Measurements from ENCODE around the gene SERPINB1. TPM values are rescaled to one million over a fixed set of nuclear protein-coding genes. Genes with fewer than 3 reads are reported as not detected.
"Not testable (repeated sequence)": the region's sequence is repeated elsewhere in the genome, so short reads cannot be mapped to it uniquely, and the experiment has no call there.

Gene SERPINB1
- total RNA-seq, 1 experiment from 2014 or later: 28.0 TPM

DNA sequence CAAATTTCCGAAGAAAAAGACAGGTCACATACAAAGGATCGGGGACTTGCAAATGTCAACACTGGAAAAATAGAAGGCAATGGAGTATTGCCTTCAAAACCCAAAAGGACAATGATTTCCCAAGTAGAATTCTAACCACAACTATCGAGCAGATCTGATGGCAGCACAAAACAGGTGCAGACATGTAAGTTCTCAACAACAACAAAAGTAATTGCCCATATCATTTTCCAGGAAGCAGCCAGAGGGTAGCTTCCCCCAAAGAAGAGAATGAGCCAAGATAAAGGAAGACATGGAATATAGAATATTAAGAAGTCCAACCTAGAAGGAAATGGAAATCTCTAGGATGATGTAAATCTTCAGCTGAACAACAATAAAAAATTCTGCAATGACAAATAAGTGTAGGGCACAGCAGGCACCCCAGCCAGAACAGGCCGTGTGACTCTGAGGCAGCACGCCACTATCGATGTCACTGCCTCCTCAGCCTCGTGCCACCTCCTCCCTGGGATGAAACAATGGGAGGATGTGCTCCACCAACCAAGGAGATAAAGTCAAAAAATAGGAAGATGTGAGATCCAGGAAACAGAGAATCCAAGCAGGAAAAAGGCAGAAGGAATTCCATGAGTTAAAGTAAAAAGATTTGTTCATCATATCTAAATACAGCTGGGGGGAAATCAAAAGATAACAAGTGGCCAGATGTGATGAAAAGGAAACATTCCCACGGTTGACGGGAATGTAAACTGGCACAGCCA is 34.1 kb downstream of the SERPINB1 start:
- Histone ChIP-seq H3K27ac (no peak overlapping the region), H3K36me3 (no peaks in the 10 kb centered on the region), H3K4me3 (no peak overlapping the region), H3K27me3 (replicated peaks) (no peaks in the 10 kb centered on the region), H3K9me3 (replicated peaks) (no peaks in the 10 kb centered on the region), H3K4me1 (replicated peaks) (no peaks in the 10 kb centered on the region)
- no peak for DNase-seq (ENCODE audit: low read depth in 1 of 2, low spot score in 2 of 2)

DNA sequence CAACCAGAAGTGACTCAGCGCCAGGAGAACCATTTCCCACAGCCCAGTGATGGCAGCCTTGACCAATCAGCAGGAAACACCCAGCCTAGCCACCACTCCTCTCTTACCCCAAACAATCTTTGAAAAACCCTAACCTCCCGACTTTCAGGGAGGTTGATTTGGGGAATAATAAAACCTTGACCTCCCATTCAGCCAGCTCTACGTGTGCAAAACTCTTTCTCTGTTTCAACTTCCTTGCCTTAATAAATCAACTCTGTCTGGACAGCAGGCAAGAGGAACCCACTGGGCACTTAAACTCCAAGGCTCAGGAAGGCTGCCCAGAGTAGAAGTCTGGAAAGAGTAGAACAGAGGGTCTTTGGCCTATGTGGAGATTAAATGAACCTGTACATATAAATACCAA is 35.0 kb downstream of the SERPINB1 start:
- Histone ChIP-seq H3K36me3 (no peaks in the 10 kb centered on the region), H3K4me1 (replicated peaks) (no peaks in the 10 kb centered on the region), H3K9me3 (replicated peaks) (no peaks in the 10 kb centered on the region), H3K27me3 (replicated peaks) (no peaks in the 10 kb centered on the region), H3K4me3 (no peak overlapping the region), H3K27ac (no peak overlapping the region)
- DNase-seq (ENCODE audit: low read depth in 1 of 2, low spot score in 2 of 2): no peak

DNA sequence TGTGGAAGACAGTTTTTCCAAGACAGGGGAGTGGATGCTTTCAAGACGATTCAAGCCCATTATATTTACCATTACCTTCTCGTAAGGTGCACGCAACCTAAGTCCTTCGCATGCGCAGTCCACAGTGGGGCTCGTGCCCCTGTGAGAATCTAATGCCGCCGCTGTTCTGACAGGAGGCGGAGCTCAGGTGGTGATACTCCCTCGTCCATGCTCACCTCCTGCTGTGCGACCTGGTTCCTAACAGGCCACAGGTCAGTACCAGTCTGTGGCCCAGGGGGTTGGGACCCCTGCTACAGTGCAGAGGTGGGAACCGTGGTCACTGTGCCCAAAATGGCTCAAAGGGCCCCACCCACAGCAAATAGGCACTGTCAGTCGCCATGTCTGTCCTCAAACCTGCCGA is 36.6 kb downstream of the SERPINB1 start:
- no peak for DNase-seq (ENCODE audit: low read depth in 1 of 2, low spot score in 2 of 2)
- H3K36me3 ChIP-seq: no peaks in the 10 kb centered on the region
- no peak overlapping the region for H3K27ac ChIP-seq
- H3K9me3 ChIP-seq (replicated peaks): no peaks in the 10 kb centered on the region
- H3K4me1 ChIP-seq (replicated peaks): 0 out of 2 replicates have a peak, but pooled peaks cover under 1% of the 10 kb centered on the region
- no peak overlapping the region for H3K4me3 ChIP-seq
- H3K27me3 ChIP-seq (replicated peaks): no peaks in the 10 kb centered on the region

DNA sequence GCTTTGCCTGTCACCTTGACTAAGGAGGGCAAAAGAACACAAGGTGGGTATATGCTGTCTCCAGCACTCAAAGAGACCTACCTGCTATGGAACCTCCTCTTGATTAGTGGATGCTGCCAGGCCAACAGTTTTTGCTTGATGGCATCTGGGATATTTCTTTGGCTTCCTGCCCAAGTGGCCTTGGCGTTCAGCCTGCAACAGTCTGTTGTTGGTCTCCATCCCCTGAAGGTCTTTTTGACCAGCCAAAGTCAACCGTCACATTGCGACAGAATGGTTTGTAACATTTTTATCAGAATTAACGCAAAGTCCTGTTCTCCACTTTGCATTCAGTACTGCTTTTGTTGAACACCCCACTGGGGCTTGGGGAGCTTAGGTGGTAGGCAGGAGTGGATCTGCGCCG is 37.1 kb downstream of the SERPINB1 start:
- 0 out of 2 replicates have a peak, but pooled peaks cover 3% of the 10 kb centered on the region for H3K4me1 ChIP-seq (replicated peaks)

DNA sequence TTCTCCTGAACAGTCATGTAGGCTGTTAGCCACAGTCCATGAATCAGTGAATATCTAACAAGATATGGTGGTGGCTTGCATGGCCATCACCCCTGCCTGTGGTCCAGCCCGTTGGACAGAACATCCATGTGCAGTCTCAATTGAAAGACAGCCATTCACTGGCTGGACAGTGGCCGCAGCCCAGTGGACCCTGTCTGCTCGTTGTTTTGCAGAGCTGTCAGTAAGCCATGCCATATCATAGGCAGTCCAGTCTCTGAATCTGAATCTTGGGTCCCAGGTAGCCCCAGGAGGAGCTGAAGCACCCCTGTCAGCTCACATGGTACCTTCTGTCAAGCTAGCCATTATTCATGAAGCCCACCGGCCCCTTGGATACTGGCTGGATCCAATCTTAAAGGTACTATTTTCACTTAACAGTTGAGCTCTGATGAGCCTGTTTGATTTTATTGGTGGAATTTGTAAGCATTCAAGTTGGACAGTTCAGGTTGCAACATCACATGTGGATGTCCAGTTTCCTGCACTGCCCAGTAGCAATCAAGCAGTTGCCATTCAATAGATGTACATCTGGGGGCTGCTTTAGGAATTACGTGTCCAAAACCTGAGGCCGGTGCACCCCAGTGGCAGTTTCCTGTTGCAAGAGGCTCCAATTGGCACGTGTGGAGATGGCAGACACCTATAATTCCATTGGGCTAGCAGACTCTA is 37.8 kb downstream of the SERPINB1 start:
- Histone ChIP-seq H3K36me3 (no peaks in the 10 kb centered on the region), H3K27ac (no peak overlapping the region), H3K4me3 (no peak overlapping the region), H3K27me3 (replicated peaks) (no peaks in the 10 kb centered on the region), H3K9me3 (replicated peaks) (no peaks in the 10 kb centered on the region), H3K4me1 (replicated peaks) (0 out of 2 replicates have a peak, but pooled peaks cover 3% of the 10 kb centered on the region)
- no peak for DNase-seq (ENCODE audit: low read depth in 1 of 2, low spot score in 2 of 2)

More for the DNA sequence above, 37.1 kb downstream of the SERPINB1 start:
- no peak overlapping the region for H3K4me3 ChIP-seq
- no peak overlapping the region for H3K27ac ChIP-seq
- no peaks in the 10 kb centered on the region for H3K27me3 ChIP-seq (replicated peaks)
- DNase-seq (ENCODE audit: low read depth in 1 of 2, low spot score in 2 of 2): no peak
- H3K9me3 ChIP-seq (replicated peaks): no peaks in the 10 kb centered on the region
- H3K36me3 ChIP-seq: no peaks in the 10 kb centered on the region

DNA sequence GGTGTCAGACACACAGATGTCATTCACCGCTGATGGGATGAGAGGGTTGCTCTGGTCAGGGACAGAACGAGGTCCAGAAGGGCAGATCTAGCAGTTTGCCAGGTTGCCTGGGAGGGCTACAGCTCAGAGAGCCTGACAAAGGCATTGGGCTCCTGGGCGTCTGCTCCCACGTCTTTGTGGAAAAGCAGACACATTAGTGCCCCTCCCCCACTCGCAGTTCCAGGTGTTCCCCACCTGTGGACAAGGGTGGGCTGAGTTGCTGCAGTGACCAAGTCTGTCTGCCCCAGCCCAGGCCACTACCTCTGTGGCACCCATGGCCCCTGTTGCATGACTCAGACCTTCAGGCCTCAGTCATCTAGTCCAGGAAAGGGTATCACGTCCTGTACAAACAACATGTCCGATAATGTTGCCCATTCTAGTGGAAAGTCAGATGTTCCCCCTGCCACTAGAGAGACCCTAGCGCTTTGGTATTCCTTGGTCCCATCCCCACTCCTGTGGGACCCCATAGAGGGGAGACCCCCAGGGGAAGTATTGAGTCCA is 39.1 kb downstream of the SERPINB1 start:
- H3K4me1 ChIP-seq (replicated peaks): 0 out of 2 replicates have a peak, but pooled peaks cover 3% of the 10 kb centered on the region
- no peak overlapping the region for H3K27ac ChIP-seq
- no peak overlapping the region for H3K4me3 ChIP-seq
- H3K36me3 ChIP-seq: 0 out of 2 replicates have a peak, but pooled peaks cover 2% of the 10 kb centered on the region
- no peaks in the 10 kb centered on the region for H3K27me3 ChIP-seq (replicated peaks)
- H3K9me3 ChIP-seq (replicated peaks): no peaks in the 10 kb centered on the region
- DNase-seq (ENCODE audit: low read depth in 1 of 2, low spot score in 2 of 2): no peak

DNA sequence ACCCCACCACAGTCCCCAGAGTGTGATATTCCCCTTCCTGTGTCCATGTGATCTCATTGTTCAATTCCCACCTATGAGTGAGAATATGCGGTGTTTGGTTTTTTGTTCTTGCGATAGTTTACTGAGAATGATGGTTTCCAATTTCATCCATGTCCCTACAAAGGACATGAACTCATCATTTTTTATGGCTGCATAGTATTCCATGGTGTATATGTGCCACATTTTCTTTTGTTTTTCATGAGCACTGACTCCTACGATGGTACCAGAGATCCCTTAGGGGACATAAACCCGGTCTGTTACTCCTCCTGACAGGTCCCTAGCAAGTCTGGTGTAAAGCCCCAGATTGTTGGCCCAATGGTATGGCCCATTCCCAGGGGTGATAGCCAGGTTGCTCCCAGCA is 40.0 kb downstream of the SERPINB1 start:
- not testable (repeated sequence) for H3K4me1 ChIP-seq (replicated peaks); H3K27me3 ChIP-seq (replicated peaks); H3K27ac ChIP-seq; DNase-seq (ENCODE audit: low read depth in 1 of 2, low spot score in 2 of 2); H3K4me3 ChIP-seq; H3K9me3 ChIP-seq (replicated peaks); H3K36me3 ChIP-seq

DNA sequence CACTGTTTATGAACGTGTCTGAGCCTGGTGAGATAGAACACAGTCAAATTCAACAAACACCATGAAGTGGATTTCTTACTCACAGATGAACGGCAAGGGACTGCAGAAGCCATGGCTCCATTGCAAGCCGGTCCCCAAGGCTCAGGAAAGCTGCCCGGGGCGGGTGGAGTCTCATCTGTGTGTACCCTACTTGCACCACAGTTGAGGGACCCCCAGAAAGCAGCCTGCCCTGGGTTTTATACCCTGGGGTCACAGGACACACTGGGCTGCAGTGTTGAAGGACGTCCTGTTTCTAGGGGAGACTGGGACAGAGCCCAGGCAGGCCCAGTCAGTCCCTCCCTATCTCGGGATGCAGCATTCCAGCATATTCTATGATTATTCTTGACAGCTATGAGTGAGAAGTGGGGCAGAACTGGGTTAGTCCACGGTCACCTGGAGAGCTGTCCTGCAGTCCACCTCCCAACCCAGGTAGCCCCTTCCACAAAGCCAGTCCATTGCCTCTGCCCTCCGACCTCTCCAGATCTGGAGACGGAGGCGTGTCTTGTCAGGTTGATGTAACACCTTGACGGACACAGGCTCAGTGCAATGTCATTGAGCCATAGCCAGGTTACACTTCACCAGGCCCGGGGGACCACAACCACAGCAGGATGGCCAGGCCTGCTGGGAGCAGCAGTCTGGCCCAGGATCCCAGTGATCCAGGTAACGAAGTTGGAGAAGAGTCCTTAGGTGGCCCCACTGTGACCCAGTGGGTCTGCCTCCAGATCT is 40.9 kb downstream of the SERPINB1 start:
- no peak overlapping the region for H3K4me3 ChIP-seq
- no peaks in the 10 kb centered on the region for H3K27me3 ChIP-seq (replicated peaks)
- DNase-seq (ENCODE audit: low read depth in 1 of 2, low spot score in 2 of 2): no peak
- 0 out of 2 replicates have a peak, but pooled peaks cover 8% of the 10 kb centered on the region for H3K36me3 ChIP-seq
- 0 out of 2 replicates have a peak, but pooled peaks cover 3% of the 10 kb centered on the region for H3K4me1 ChIP-seq (replicated peaks)
- H3K9me3 ChIP-seq (replicated peaks): no peaks in the 10 kb centered on the region
- no peak overlapping the region for H3K27ac ChIP-seq

DNA sequence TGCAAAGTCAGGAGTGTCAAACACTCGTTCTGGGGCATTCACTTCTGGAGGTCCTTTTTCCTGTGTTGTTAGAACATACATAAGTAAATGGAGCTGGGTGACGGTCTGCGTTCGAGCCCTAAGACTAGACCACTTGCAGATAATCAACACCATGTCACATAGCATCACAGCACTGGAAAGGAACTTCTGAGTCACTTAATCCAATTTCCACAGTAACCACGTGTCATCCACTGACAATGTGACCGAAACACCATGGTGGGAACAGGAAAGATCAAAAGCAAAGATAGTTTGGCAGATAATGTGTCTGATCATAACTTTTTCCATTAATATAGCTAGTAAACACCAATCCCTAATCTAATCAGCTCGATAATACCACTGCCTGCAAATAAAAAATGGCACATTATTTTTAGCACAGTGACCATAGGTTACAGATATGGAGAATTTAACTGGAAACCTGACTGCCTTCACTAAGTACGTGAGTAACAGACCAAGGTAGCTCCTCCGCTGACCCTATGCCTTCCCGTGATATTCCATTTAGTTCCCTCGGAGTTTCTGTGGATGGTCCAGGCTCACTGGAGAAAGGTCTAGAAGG is 41.6 kb downstream of the SERPINB1 start:
- Histone ChIP-seq H3K36me3 (peaks cover 14% of the 10 kb centered on the region; the same call in 1 of the 2 replicates), H3K27me3 (replicated peaks) (no peaks in the 10 kb centered on the region), H3K4me3 (no peak overlapping the region), H3K27ac (no peak overlapping the region), H3K9me3 (replicated peaks) (no peaks in the 10 kb centered on the region), H3K4me1 (replicated peaks) (0 out of 2 replicates have a peak, but pooled peaks cover 3% of the 10 kb centered on the region)
- no peak for DNase-seq (ENCODE audit: low read depth in 1 of 2, low spot score in 2 of 2)

DNA sequence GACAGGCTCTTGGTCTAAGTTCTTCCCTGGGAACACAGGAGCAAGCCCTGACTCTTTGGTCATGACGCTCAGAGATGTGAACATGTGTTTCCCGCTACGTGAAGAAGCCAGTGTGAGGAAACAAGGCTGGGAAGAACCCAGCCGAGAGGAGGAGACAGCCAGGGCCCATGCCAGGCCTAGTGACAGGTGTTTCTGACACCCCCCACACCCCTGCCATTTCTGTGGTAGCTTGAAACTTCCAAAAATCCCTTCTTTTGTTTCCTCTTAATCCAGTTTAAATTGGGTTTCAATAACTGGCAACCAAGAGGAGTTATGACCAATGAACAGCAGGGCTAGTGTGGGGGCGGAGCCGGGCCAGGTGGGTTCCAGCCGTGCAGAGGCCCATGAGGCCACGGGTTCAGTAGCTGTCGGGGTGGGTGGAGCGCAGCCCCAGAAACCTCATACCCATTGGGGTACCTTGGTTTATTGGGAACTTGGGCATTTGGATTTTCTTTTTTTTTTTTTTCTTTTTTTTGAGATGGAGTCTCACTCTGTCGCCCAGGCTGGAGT is 43.0 kb downstream of the SERPINB1 start:
- H3K4me1 ChIP-seq (replicated peaks): peaks cover 3% of the 10 kb centered on the region; the same call in 1 of the 2 replicates
- no peak overlapping the region for H3K4me3 ChIP-seq
- H3K9me3 ChIP-seq (replicated peaks): no peaks in the 10 kb centered on the region
- H3K27ac ChIP-seq: no peak overlapping the region
- no peak for DNase-seq (ENCODE audit: low read depth in 1 of 2, low spot score in 2 of 2)
- H3K36me3 ChIP-seq: peaks cover 14% of the 10 kb centered on the region; the same call in 1 of the 2 replicates
- H3K27me3 ChIP-seq (replicated peaks): no peaks in the 10 kb centered on the region

DNA sequence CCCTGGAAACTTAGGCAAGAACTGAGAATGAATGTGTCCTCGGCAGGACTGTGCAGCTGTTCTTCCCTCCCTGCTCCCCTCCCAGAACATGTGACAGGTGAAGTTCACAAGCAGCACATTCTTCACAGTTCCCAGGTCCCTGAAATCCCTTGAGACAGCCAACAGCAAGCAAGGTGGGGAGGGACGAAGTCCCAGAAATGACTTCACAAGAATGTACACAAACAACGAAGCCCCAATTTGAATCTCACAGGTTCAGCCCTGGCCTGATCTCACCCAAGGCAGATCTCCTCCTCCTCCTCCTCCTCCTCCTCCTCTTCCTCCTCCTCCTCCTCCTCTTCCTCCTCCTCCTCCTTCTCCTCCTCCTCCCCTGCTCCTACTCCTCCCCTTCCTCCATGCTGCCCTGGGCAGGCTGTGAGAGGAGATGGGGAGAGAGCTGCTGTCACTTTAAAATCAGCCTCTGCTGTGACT is 44.1 kb downstream of the SERPINB1 start:
- H3K36me3 ChIP-seq: peaks cover 14% of the 10 kb centered on the region; the same call in 1 of the 2 replicates
- H3K9me3 ChIP-seq (replicated peaks): no peaks in the 10 kb centered on the region
- no peak for DNase-seq (ENCODE audit: low read depth in 1 of 2, low spot score in 2 of 2)
- H3K27me3 ChIP-seq (replicated peaks): no peaks in the 10 kb centered on the region
- no peak overlapping the region for H3K4me3 ChIP-seq
- H3K27ac ChIP-seq: no peak overlapping the region
- peaks cover 3% of the 10 kb centered on the region for H3K4me1 ChIP-seq (replicated peaks)

DNA sequence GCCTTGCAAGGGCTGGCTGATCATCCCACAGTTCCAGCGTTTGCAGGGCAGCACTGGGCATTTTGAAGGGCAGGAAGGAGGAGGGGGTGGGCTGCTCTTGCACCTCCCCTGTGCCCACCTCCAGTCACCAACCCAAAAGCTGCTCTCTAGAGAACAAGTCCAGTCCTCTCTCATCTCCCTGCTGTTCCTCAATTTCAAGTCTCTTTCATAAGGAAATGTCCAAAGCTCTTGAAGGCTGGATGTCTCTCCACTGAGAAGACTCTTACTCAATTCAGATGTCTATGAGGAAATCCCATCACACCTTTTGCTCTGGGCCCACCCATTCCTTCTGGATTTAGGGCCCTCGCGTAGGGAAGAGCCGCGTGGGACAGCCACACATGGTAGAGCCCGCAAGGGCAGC is 44.8 kb downstream of the SERPINB1 start:
- DNase-seq (ENCODE audit: low read depth in 1 of 2, low spot score in 2 of 2): no peak
- Histone ChIP-seq H3K4me1 (replicated peaks) (peaks cover 11% of the 10 kb centered on the region), H3K9me3 (replicated peaks) (no peaks in the 10 kb centered on the region), H3K27ac (no peak overlapping the region), H3K36me3 (peaks cover 14% of the 10 kb centered on the region; the same call in 1 of the 2 replicates), H3K4me3 (no peak overlapping the region), H3K27me3 (replicated peaks) (no peaks in the 10 kb centered on the region)

DNA sequence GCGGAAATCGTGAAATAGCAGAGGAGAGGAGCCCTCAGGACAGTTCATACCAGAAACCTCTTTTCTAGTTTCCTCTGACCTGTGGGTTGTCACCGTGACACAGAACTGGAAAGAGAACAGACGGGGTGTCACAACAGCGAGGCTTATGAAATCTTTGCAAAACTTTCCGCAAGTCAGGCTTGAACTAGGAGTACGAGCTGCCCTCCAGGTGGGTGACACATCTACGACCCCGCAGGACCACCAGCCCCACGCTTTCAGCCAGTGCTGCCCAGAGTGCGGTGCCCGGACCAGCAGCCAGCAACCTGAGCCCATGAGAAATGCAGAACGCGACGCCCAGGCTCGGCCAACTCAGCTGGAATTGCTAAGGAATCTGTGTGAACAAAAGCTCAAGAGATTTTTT is 45.7 kb downstream of the SERPINB1 start:
- no peaks in the 10 kb centered on the region for H3K27me3 ChIP-seq (replicated peaks)
- H3K36me3 ChIP-seq: peaks cover 14% of the 10 kb centered on the region; the same call in 1 of the 2 replicates
- no peak overlapping the region for H3K4me3 ChIP-seq
- peaks cover 20% of the 10 kb centered on the region for H3K4me1 ChIP-seq (replicated peaks)
- no peaks in the 10 kb centered on the region for H3K9me3 ChIP-seq (replicated peaks)
- H3K27ac ChIP-seq: no peak overlapping the region
- DNase-seq (ENCODE audit: low read depth in 1 of 2, low spot score in 2 of 2): no peak

Data from SJSA1 (cell line).